Astrocyte (in vitro differentiated cells and primary cell): Measurements from ENCODE around the gene FAM83E. TPM values are rescaled to one million over a fixed set of nuclear protein-coding genes. Genes with fewer than 3 reads are reported as not detected.
A peak's percentile ranks its signal among the peaks of the same experiment; 100 is the strongest.

ENCODE experiments used
- DNase-seq: peaks from one replicate; pipeline ENCODE4 v3.0.0-alpha.2; 2010; ENCODE audit warnings: low read depth
- FAIRE-seq: peaks from 2 replicates; lab custom pipeline; 2011; peaks lifted over from hg19 to GRCh38; lab: Jason Lieb, UNC
- H2AFZ ChIP-seq: 2 replicates; pipeline ENCODE4 v1.6.0; 2012; ENCODE audit warnings: low read depth, low read length, inconsistent platforms
- H3K27ac ChIP-seq: 2 replicates; pipeline ENCODE4 v1.5.1; 2011; ENCODE audit warnings: low read depth, low read length, inconsistent platforms
- H3K27me3 ChIP-seq: 2 replicates; pipeline ENCODE4 v1.6.0; 2011; ENCODE audit warnings: low read length, inconsistent platforms; ENCODE audit not compliant: insufficient read depth
- H3K36me3 ChIP-seq: 2 replicates; pipeline ENCODE4 v1.5.1; 2011; ENCODE audit warnings: low read length, inconsistent platforms; ENCODE audit not compliant: insufficient read depth
- H3K4me1 ChIP-seq: 2 replicates; pipeline ENCODE4 v1.5.1; 2011; ENCODE audit warnings: low read length, inconsistent platforms; ENCODE audit not compliant: insufficient read depth
- H3K4me2 ChIP-seq: 2 replicates; pipeline ENCODE4 v1.6.0; 2012; ENCODE audit warnings: low read length, inconsistent platforms
- H3K4me3 ChIP-seq: 2 replicates; pipeline ENCODE4 v1.5.1; 2011; ENCODE audit warnings: low read depth, mild to moderate bottlenecking, low read length, inconsistent platforms; ENCODE audit not compliant: insufficient read depth
- H3K79me2 ChIP-seq: 2 replicates; pipeline ENCODE4 v1.6.0; 2012; ENCODE audit warnings: mild to moderate bottlenecking, low read length, inconsistent platforms; ENCODE audit not compliant: insufficient read depth
- H3K9ac ChIP-seq: 2 replicates; pipeline ENCODE4 v1.6.0; 2012; ENCODE audit warnings: mild to moderate bottlenecking, low read length, inconsistent platforms
- H3K9me3 ChIP-seq: 2 replicates; pipeline ENCODE4 v1.5.1; 2012; ENCODE audit warnings: low read depth, mild to moderate bottlenecking, low read length, inconsistent platforms; ENCODE audit not compliant: insufficient read depth
- H4K20me1 ChIP-seq: 2 replicates; pipeline ENCODE4 v1.6.0; 2012; ENCODE audit warnings: low read length, inconsistent platforms; ENCODE audit not compliant: insufficient read depth
- H3K27ac Mint-ChIP-seq: one replicate; pipeline ENCODE4 v1.8.0; 2021; ENCODE audit warnings: mild to moderate bottlenecking, mixed read lengths; ENCODE audit not compliant: unreplicated experiment
- H3K27me3 Mint-ChIP-seq: one replicate; pipeline ENCODE4 v1.8.0; 2021; ENCODE audit warnings: low read depth, mixed read lengths; ENCODE audit not compliant: unreplicated experiment
- H3K36me3 Mint-ChIP-seq: one replicate; pipeline ENCODE4 v1.8.0; 2021; ENCODE audit warnings: low read depth, mixed read lengths; ENCODE audit not compliant: unreplicated experiment
- H3K4me1 Mint-ChIP-seq: one replicate; pipeline ENCODE4 v1.8.0; 2021; ENCODE audit warnings: low read depth, mixed read lengths; ENCODE audit not compliant: unreplicated experiment
- H3K4me3 Mint-ChIP-seq: one replicate; pipeline ENCODE4 v1.8.0; 2021; ENCODE audit warnings: mild to moderate bottlenecking, moderate library complexity, mixed read lengths; ENCODE audit not compliant: unreplicated experiment
- H3K9me3 Mint-ChIP-seq: one replicate; pipeline ENCODE4 v1.8.0; 2021; ENCODE audit warnings: mild to moderate bottlenecking, mixed read lengths; ENCODE audit not compliant: unreplicated experiment
- CTCF ChIP-seq: IDR thresholded peaks from 2 replicates; pipeline ENCODE4 v1.5.1; 2011; ENCODE audit warnings: low read depth, mild to moderate bottlenecking, inconsistent platforms, low read length, moderate library complexity; ENCODE audit not compliant: insufficient read depth
- EZH2 ChIP-seq: IDR thresholded peaks from 2 replicates; pipeline ENCODE4 v1.6.1; 2012; ENCODE audit warnings: mild to moderate bottlenecking, low read length, inconsistent platforms; ENCODE audit not compliant: insufficient read depth
- total RNA-seq: library from RNA; stranded (reverse); gene quantifications from 2 replicates; pipeline ENCODE4 v1.2.1, GENCODE V29; 2021

The FAM83E gene
- total RNA-seq, 1 donor from 2014 or later: 1.7 TPM

- Histone ChIP-seq H3K27me3 (peaks cover 3% of the 10 kb centered on the region), H3K9me3 (no peaks in the 10 kb centered on the region), H3K4me1 (peaks cover 34% of the 10 kb centered on the region), H3K4me3 (peak overlapping the region; percentile 64), H2AFZ (peak overlapping the region; percentile 88), H3K36me3 (no peaks in the 10 kb centered on the region), H3K4me2 (peak overlapping the region; percentile 88), H3K79me2 (no peaks in the 10 kb centered on the region), H3K9ac (peak overlapping the region; percentile 80), H4K20me1 (no peaks in the 10 kb centered on the region), H3K27ac (peak overlapping the region; percentile 42)
- DNase-seq (peak; percentile 97), FAIRE-seq (no peak)
- Mint-ChIP-seq H3K27me3 (peaks cover 5% of the 10 kb centered on the region), H3K27ac (peak overlapping the region; percentile 99), H3K36me3 (no peaks in the 10 kb centered on the region), H3K9me3 (no peaks in the 10 kb centered on the region), H3K4me1 (peaks cover 3% of the 10 kb centered on the region), H3K4me3 (peak overlapping the region; percentile 83)
- TF ChIP-seq CTCF (no peak), EZH2 (no peak)
Observed at GRCh38 chr19:48637449-48637947, 22.6 kb upstream of the FAM83E start.

- no peaks in the 10 kb centered on the region for H3K36me3 ChIP-seq
- peak within 1 kb of the TSS; percentile 80 for H3K9ac ChIP-seq
- H3K4me3 ChIP-seq: peak within 1 kb of the TSS; percentile 64
- peaks cover 3% of the 10 kb centered on the region for H3K27me3 ChIP-seq
- FAIRE-seq (no peak), DNase-seq (no peak)
- peak within 1 kb of the TSS; percentile 83 for H3K4me3 Mint-ChIP-seq
- H2AFZ ChIP-seq: peak within 1 kb of the TSS; percentile 88
- H3K79me2 ChIP-seq: no peaks in the 10 kb centered on the region
- H3K27ac Mint-ChIP-seq: peak within 1 kb of the TSS; percentile 99
- H3K36me3 Mint-ChIP-seq: no peaks in the 10 kb centered on the region
- no peaks in the 10 kb centered on the region for H3K9me3 ChIP-seq
- peaks cover 3% of the 10 kb centered on the region for H3K4me1 Mint-ChIP-seq
- H3K27ac ChIP-seq: peak within 1 kb of the TSS; percentile 42
- TF ChIP-seq EZH2 (no peak), CTCF (no peak)
- H3K9me3 Mint-ChIP-seq: no peaks in the 10 kb centered on the region
- no peaks in the 10 kb centered on the region for H4K20me1 ChIP-seq
- H3K27me3 Mint-ChIP-seq: peaks cover 5% of the 10 kb centered on the region
- peaks cover 34% of the 10 kb centered on the region for H3K4me1 ChIP-seq
- peak within 1 kb of the TSS; percentile 88 for H3K4me2 ChIP-seq
Observed at GRCh38 chr19:48636859-48637448, 22.1 kb upstream of the FAM83E start, which contains the start of gene DBP. Gene DBP (minus strand): TSS chr19:48637379. CDS start chr19:48636994, 385 bp downstream.
